ENCODE measurements around the gene LRP3.
"Not testable (repeated sequence)": the region's sequence is repeated elsewhere in the genome, so short reads cannot be mapped to it uniquely, and the experiment has no call there.

The LRP3 gene

GRCh38 chr19:33161201-33161600 is 32.9 kb upstream of the LRP3 start:
- DNase-seq (ENCODE audit: low read depth): peak; percentile 22
- TF ChIP-seq MYC (IDR thresholded peaks at IDR 0.05; ENCODE audit: low read depth, low read length): no peak
- TF ChIP-seq, protein P1, sequence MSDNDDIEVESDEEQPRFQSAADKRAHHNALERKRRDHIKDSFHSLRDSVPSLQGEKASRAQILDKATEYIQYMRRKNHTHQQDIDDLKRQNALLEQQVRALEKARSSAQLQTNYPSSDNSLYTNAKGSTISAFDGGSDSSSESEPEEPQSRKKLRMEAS (IDR thresholded peaks at IDR 0.05; ENCODE audit: low read depth, low read length): no peak
- TF ChIP-seq CTCF (IDR thresholded peaks at IDR 0.05; ENCODE audit: low read depth, low read length): no peak
- no peak for TF ChIP-seq POLR2A (IDR thresholded peaks at IDR 0.05; ENCODE audit: extremely low read depth, insufficient read length)
- no peak overlapping the region for H3K4me3 ChIP-seq (ENCODE audit: low read depth, low read length)

DNA sequence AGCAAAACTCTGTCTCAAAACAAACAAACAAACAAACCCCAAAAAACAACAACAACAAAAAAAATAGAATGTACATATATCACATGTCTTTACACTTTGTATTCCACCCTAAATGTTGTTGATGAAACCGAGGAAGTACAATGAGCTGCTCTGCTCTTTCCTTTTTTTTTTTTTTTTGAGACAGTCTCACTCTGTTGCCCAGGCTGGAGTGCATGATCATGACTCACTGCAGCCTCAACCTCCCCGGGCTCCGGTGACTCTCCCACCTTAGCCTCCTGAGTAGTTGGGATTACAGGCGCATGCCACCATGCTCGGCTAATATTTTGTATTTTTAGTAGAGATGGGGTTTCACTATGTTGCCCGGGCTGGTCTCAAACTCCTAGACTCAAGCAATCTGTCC is 30.6 kb upstream of the LRP3 start:
- H3K4me3 ChIP-seq (ENCODE audit: low read depth, low read length): no peak overlapping the region
- TF ChIP-seq CTCF (IDR thresholded peaks at IDR 0.05; ENCODE audit: low read depth, low read length) (no peak), POLR2A (IDR thresholded peaks at IDR 0.05; ENCODE audit: extremely low read depth, insufficient read length) (no peak), MYC (IDR thresholded peaks at IDR 0.05; ENCODE audit: low read depth, low read length) (no peak)
- TF ChIP-seq, protein P1 (IDR thresholded peaks at IDR 0.05; ENCODE audit: low read depth, low read length): no peak
- DNase-seq (ENCODE audit: low read depth): no peak

GRCh38 chr19:33166037-33166436 is 28.1 kb upstream of the LRP3 start:
- not testable (repeated sequence) for DNase-seq (ENCODE audit: low read depth); H3K4me3 ChIP-seq (ENCODE audit: low read depth, low read length)

DNA sequence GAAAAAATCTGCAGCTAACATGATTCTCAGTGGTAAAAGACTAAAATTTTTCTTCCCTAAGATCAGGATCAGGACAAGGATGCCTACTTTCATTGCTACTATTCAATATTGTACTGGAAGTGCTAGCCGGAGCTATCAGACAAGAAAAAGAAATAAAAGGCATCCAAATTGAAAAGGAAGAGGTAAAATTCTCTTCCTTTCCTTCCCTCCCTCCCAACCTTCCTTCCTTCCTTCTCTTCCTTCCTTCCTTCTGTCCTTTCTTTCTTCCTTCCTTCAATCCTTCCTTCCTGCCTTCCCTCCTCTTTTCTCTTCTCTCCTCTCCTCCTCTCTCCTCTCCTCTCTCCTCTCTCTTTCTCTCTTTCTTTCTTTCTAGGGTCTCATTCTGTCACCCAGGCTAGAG is 26.7 kb upstream of the LRP3 start:
- no peak overlapping the region for H3K4me3 ChIP-seq (ENCODE audit: low read depth, low read length)
- no peak for TF ChIP-seq MYC (IDR thresholded peaks at IDR 0.05; ENCODE audit: low read depth, low read length)
- no peak for DNase-seq (ENCODE audit: low read depth)

- DNase-seq (ENCODE audit: low read depth): no peak
- H3K4me3 ChIP-seq (ENCODE audit: low read depth, low read length): no peak overlapping the region
- TF ChIP-seq, protein P1 (IDR thresholded peaks at IDR 0.05; ENCODE audit: low read depth, low read length): no peak
- TF ChIP-seq MYC (IDR thresholded peaks at IDR 0.05; ENCODE audit: low read depth, low read length): no peak
- no peak for TF ChIP-seq POLR2A (IDR thresholded peaks at IDR 0.05; ENCODE audit: extremely low read depth, insufficient read length)
These were observed 25.6 kb upstream of the LRP3 start for GRCh38 chr19:33168528-33168927.

- TF ChIP-seq MYC (IDR thresholded peaks at IDR 0.05; ENCODE audit: low read depth, low read length): no peak
- H3K4me3 ChIP-seq (ENCODE audit: low read depth, low read length): no peak overlapping the region
- no peak for DNase-seq (ENCODE audit: low read depth)
These were observed 22.8 kb upstream of the LRP3 start for GRCh38 chr19:33171222-33171795.

DNA sequence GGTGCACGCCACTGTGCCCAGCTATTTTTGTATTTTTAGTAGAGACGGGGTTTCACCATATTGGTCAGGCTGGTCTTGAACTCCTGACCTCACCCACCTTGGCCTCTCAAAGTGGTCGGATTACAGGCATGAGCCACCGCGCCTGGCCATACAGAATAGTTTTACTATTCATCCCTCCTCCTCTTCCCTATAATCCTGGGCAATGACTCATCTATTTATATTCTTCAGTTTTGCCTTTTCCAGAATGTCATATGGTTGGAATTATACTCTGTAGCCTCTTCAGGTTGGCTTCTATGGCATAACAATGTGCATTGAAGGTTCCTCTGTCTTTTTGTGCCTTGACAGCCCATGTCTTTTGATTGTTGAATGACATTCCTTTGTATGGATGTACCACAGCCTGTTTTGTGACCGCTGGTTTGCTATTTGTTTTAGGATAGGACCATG is 22.2 kb upstream of the LRP3 start:
- no peak for DNase-seq (ENCODE audit: low read depth)
- H3K4me3 ChIP-seq (ENCODE audit: low read depth, low read length): no peak overlapping the region
- TF ChIP-seq POLR2A (IDR thresholded peaks at IDR 0.05; ENCODE audit: extremely low read depth, insufficient read length) (no peak), CTCF (IDR thresholded peaks at IDR 0.05; ENCODE audit: low read depth, low read length) (no peak), MYC (IDR thresholded peaks at IDR 0.05; ENCODE audit: low read depth, low read length) (no peak)
- TF ChIP-seq, protein P1 (IDR thresholded peaks at IDR 0.05; ENCODE audit: low read depth, low read length): no peak

GRCh38 chr19:33174186-33174585 is 19.9 kb upstream of the LRP3 start:
- no peak for TF ChIP-seq MYC (IDR thresholded peaks at IDR 0.05; ENCODE audit: low read depth, low read length)
- no peak for TF ChIP-seq POLR2A (IDR thresholded peaks at IDR 0.05; ENCODE audit: extremely low read depth, insufficient read length)
- no peak for TF ChIP-seq CTCF (IDR thresholded peaks at IDR 0.05; ENCODE audit: low read depth, low read length)
- TF ChIP-seq, protein P1 (IDR thresholded peaks at IDR 0.05; ENCODE audit: low read depth, low read length): no peak
- H3K4me3 ChIP-seq (ENCODE audit: low read depth, low read length): no peak overlapping the region
- DNase-seq (ENCODE audit: low read depth): no peak
